ENCODE measurements around the gene LRRTM2. TPM values are rescaled to one million over a fixed set of nuclear protein-coding genes. Genes with fewer than 3 reads are reported as not detected.

Gene LRRTM2
- total RNA-seq, 1 donor from 2014 or later, result 0.54 TPM

- TF ChIP-seq EZH2 (IDR thresholded peaks at IDR 0.05; ENCODE audit: insufficient read depth, low read length) (no peak), CTCF (IDR thresholded peaks at IDR 0.05; ENCODE audit: insufficient read depth, low read depth, low read length) (no peak)
- FAIRE-seq (no peak), DNase-seq (ENCODE audit: low read depth) (no peak)
- Histone ChIP-seq H2AFZ (ENCODE audit: low read depth, low read length) (no peak overlapping the region), H3K27me3 (ENCODE audit: insufficient read depth, low read length) (no peaks in the 10 kb centered on the region), H3K9me3 (ENCODE audit: insufficient read depth, low read depth, low read length) (no peaks in the 10 kb centered on the region), H3K9ac (ENCODE audit: low read length) (no peak overlapping the region), H3K4me3 (ENCODE audit: insufficient read depth, low read depth, low read length) (no peak overlapping the region), H3K27ac (ENCODE audit: low read depth, low read length) (no peak overlapping the region), H3K36me3 (ENCODE audit: insufficient read depth, low read length) (peaks cover under 1% of the 10 kb centered on the region), H3K79me2 (ENCODE audit: insufficient read depth, low read length) (peaks cover 39% of the 10 kb centered on the region), H3K4me1 (ENCODE audit: insufficient read depth, low read length) (peaks cover 38% of the 10 kb centered on the region), H4K20me1 (ENCODE audit: insufficient read depth, low read length) (peaks cover 21% of the 10 kb centered on the region), H3K4me2 (ENCODE audit: low read length) (no peak overlapping the region)
- Mint-ChIP-seq H3K4me3 (ENCODE audit: unreplicated experiment) (no peak overlapping the region), H3K9me3 (ENCODE audit: unreplicated experiment) (no peaks in the 10 kb centered on the region), H3K4me1 (ENCODE audit: low read depth, unreplicated experiment) (peaks cover 44% of the 10 kb centered on the region), H3K27me3 (ENCODE audit: low read depth, unreplicated experiment) (no peaks in the 10 kb centered on the region), H3K27ac (ENCODE audit: unreplicated experiment) (no peak overlapping the region), H3K36me3 (ENCODE audit: low read depth, unreplicated experiment) (peaks cover 22% of the 10 kb centered on the region)
These were observed 23.6 kb upstream of the LRRTM2 start for GRCh38 chr5:138898742-138899141.

- TF ChIP-seq EZH2 (IDR thresholded peaks at IDR 0.05; ENCODE audit: insufficient read depth, low read length) (no peak), CTCF (IDR thresholded peaks at IDR 0.05; ENCODE audit: insufficient read depth, low read depth, low read length) (no peak)
These were observed 23.2 kb upstream of the LRRTM2 start for GRCh38 chr5:138898299-138898698.

GRCh38 chr5:138895918-138896317, 20.8 kb upstream of the LRRTM2 start:
- H3K27ac Mint-ChIP-seq (ENCODE audit: unreplicated experiment), result no peak overlapping the region
- Histone ChIP-seq H3K4me3 (ENCODE audit: insufficient read depth, low read depth, low read length) (no peak overlapping the region), H3K4me1 (ENCODE audit: insufficient read depth, low read length) (peaks cover 16% of the 10 kb centered on the region), H3K27me3 (ENCODE audit: insufficient read depth, low read length) (no peaks in the 10 kb centered on the region), H3K9me3 (ENCODE audit: insufficient read depth, low read depth, low read length) (no peaks in the 10 kb centered on the region), H3K4me2 (ENCODE audit: low read length) (no peak overlapping the region), H2AFZ (ENCODE audit: low read depth, low read length) (no peak overlapping the region), H3K36me3 (ENCODE audit: insufficient read depth, low read length) (peaks cover 4% of the 10 kb centered on the region), H3K9ac (ENCODE audit: low read length) (no peak overlapping the region), H4K20me1 (ENCODE audit: insufficient read depth, low read length) (peaks cover 33% of the 10 kb centered on the region), H3K27ac (ENCODE audit: low read depth, low read length) (no peak overlapping the region), H3K79me2 (ENCODE audit: insufficient read depth, low read length) (peaks cover 25% of the 10 kb centered on the region)
- no peaks in the 10 kb centered on the region for H3K27me3 Mint-ChIP-seq (ENCODE audit: low read depth, unreplicated experiment)
- DNase-seq (ENCODE audit: low read depth) (no peak), FAIRE-seq (no peak)
- H3K4me1 Mint-ChIP-seq (ENCODE audit: low read depth, unreplicated experiment), result peaks cover 19% of the 10 kb centered on the region
- H3K4me3 Mint-ChIP-seq (ENCODE audit: unreplicated experiment), result no peak overlapping the region
- TF ChIP-seq CTCF (IDR thresholded peaks at IDR 0.05; ENCODE audit: insufficient read depth, low read depth, low read length) (no peak), EZH2 (IDR thresholded peaks at IDR 0.05; ENCODE audit: insufficient read depth, low read length) (no peak)
- H3K9me3 Mint-ChIP-seq (ENCODE audit: unreplicated experiment), result no peaks in the 10 kb centered on the region
- peaks cover 19% of the 10 kb centered on the region for H3K36me3 Mint-ChIP-seq (ENCODE audit: low read depth, unreplicated experiment)

More at GRCh38 chr5:138898299-138898698, 23.2 kb upstream of the LRRTM2 start:
- no peak overlapping the region for H3K9ac ChIP-seq (ENCODE audit: low read length)
- H3K4me3 ChIP-seq (ENCODE audit: insufficient read depth, low read depth, low read length), result no peak overlapping the region
- DNase-seq (ENCODE audit: low read depth), result no peak
- H3K9me3 ChIP-seq (ENCODE audit: insufficient read depth, low read depth, low read length), result no peaks in the 10 kb centered on the region
- peaks cover 34% of the 10 kb centered on the region for H3K4me1 ChIP-seq (ENCODE audit: insufficient read depth, low read length)
- peaks cover 37% of the 10 kb centered on the region for H3K79me2 ChIP-seq (ENCODE audit: insufficient read depth, low read length)
- Mint-ChIP-seq H3K27ac (ENCODE audit: unreplicated experiment) (no peak overlapping the region), H3K4me1 (ENCODE audit: low read depth, unreplicated experiment) (peaks cover 40% of the 10 kb centered on the region), H3K27me3 (ENCODE audit: low read depth, unreplicated experiment) (no peaks in the 10 kb centered on the region), H3K9me3 (ENCODE audit: unreplicated experiment) (no peaks in the 10 kb centered on the region), H3K36me3 (ENCODE audit: low read depth, unreplicated experiment) (peaks cover 22% of the 10 kb centered on the region), H3K4me3 (ENCODE audit: unreplicated experiment) (no peak overlapping the region)
- H4K20me1 ChIP-seq (ENCODE audit: insufficient read depth, low read length), result peaks cover 21% of the 10 kb centered on the region
- H2AFZ ChIP-seq (ENCODE audit: low read depth, low read length), result no peak overlapping the region
- no peaks in the 10 kb centered on the region for H3K36me3 ChIP-seq (ENCODE audit: insufficient read depth, low read length)
- H3K27ac ChIP-seq (ENCODE audit: low read depth, low read length), result no peak overlapping the region
- FAIRE-seq, result no peak
- no peaks in the 10 kb centered on the region for H3K27me3 ChIP-seq (ENCODE audit: insufficient read depth, low read length)
- H3K4me2 ChIP-seq (ENCODE audit: low read length), result no peak overlapping the region
